H1 (cell line): ENCODE measurements around the gene DTX2. TPM values are rescaled to one million over a fixed set of nuclear protein-coding genes. Genes with fewer than 3 reads are reported as not detected.

Source experiments
- CTCF ChIA-PET: fragments of 300-600 bp; sonication (Branson Sonifier 250); formaldehyde crosslinking; loops from one replicate; lab custom pipeline; 2021; ENCODE audit not compliant: partially characterized antibody; lab: Charles Lee
- POLR2A ChIA-PET: fragments of 300-600 bp; sonication (Branson Sonifier 250); formaldehyde crosslinking; loops from one replicate; lab custom pipeline; 2021; ENCODE audit warnings: inconsistent platforms; ENCODE audit not compliant: partially characterized antibody; lab: Charles Lee
- DNase-seq, 2 experiments: peaks; one replicate each; pipeline versions ENCODE4 v3.0.0 to v3.0.0-alpha.2; 2010 to 2022; ENCODE audit warnings: low spot score in 2 of 2, low read depth in 1 of 2, mixed read lengths in 1 of 2
- FAIRE-seq: peaks from 2 replicates; lab custom pipeline; 2011; peaks lifted over from hg19 to GRCh38; lab: Jason Lieb, UNC
- H2AFZ ChIP-seq: 2 replicates; pipeline ENCODE4 v1.8.1; 2012; ENCODE audit warnings: low read length, inconsistent platforms
- H2AK5ac ChIP-seq: 2 replicates; pipeline ENCODE4 v1.6.1; 2013; ENCODE audit warnings: low read depth, low read length
- H2BK120ac ChIP-seq: replicated peaks from 2 replicates; pipeline ENCODE3; 2013; ENCODE audit warnings: low read depth, low read length, inconsistent platforms
- H2BK12ac ChIP-seq: 2 replicates; pipeline ENCODE4 v1.6.1; 2013; ENCODE audit warnings: low read depth, low read length
- H2BK15ac ChIP-seq: 2 replicates; pipeline ENCODE4 v1.6.1; 2013; ENCODE audit warnings: low read length
- H2BK20ac ChIP-seq: 2 replicates; pipeline ENCODE4 v1.6.1; 2013; ENCODE audit warnings: low read length
- H2BK5ac ChIP-seq: 2 replicates; pipeline ENCODE4 v1.6.1; 2013; ENCODE audit warnings: low read depth, low read length
- H3K14ac ChIP-seq: 2 replicates; pipeline ENCODE4 v1.6.1; 2013; ENCODE audit warnings: inconsistent platforms; ENCODE audit not compliant: insufficient read length
- H3K18ac ChIP-seq: 2 replicates; pipeline ENCODE4 v1.6.1; 2013; ENCODE audit warnings: low read length; ENCODE audit errors: extremely low read depth
- H3K23ac ChIP-seq: 2 replicates; pipeline ENCODE4 v1.6.1; 2013; ENCODE audit warnings: inconsistent platforms; ENCODE audit not compliant: insufficient read length
- H3K23me2 ChIP-seq: 2 replicates; pipeline ENCODE4 v1.6.1; 2013; ENCODE audit warnings: low read depth, low read length
- H3K27ac ChIP-seq: 2 replicates; pipeline ENCODE4 v1.6.1; 2011; ENCODE audit warnings: low read depth, low read length, inconsistent platforms
- H3K27me3 ChIP-seq, 4 experiments: replicated peaks in 1 of 4; 1 replicate in 1 of 4; 2 replicates in 3 of 4; pipeline versions ENCODE4 v1.6.1 to v1.8.1; 2011 to 2013; ENCODE audit warnings: low read length in 3 of 4, mild to moderate bottlenecking in 3 of 4, inconsistent platforms in 2 of 4, mixed read lengths in 2 of 4, moderate library complexity in 1 of 4; ENCODE audit not compliant: control insufficient read depth in 3 of 4, insufficient read depth in 3 of 4; ENCODE audit errors: extremely low read depth in 1 of 4
- H3K36me3 ChIP-seq, 4 experiments: 2 replicates each; pipeline versions ENCODE4 v1.6.1 to v1.8.1; 2011 to 2013; ENCODE audit warnings: mild to moderate bottlenecking in 4 of 4, low read length in 3 of 4, moderate library complexity in 2 of 4, control low read depth in 1 of 4, inconsistent platforms in 1 of 4; ENCODE audit not compliant: insufficient read depth in 4 of 4, control insufficient read depth in 2 of 4
- H3K4ac ChIP-seq: replicated peaks from 2 replicates; pipeline ENCODE3; 2013; ENCODE audit warnings: low read length, low read depth, mixed read lengths, inconsistent platforms; ENCODE audit not compliant: insufficient read length
- H3K4me1 ChIP-seq, 4 experiments: replicated peaks in 1 of 4; 1 replicate in 1 of 4; 2 replicates in 3 of 4; pipeline versions ENCODE4 v1.6.1 to v1.8.1; 2011 to 2013; ENCODE audit warnings: low read length in 3 of 4, inconsistent platforms in 2 of 4, mixed read lengths in 1 of 4; ENCODE audit not compliant: insufficient read depth in 4 of 4, control insufficient read depth in 3 of 4
- H3K4me2 ChIP-seq, 2 experiments: 2 replicates each; pipeline versions ENCODE4 v1.6.1 to v1.8.1; 2011 to 2013; ENCODE audit warnings: low read depth in 2 of 2, low read length in 2 of 2, control low read depth in 1 of 2, inconsistent platforms in 1 of 2, mild to moderate bottlenecking in 1 of 2; ENCODE audit not compliant: insufficient read depth in 1 of 2
- H3K4me3 ChIP-seq, 4 experiments: fragments of 200-600, 300-600 bp in 1 of 4; sonication (generic), shearing (Covaris generic), sonication (Bioruptor Twin) in 1 of 4; 2 replicates each; pipeline versions ENCODE4 v1.5.1 to v1.8.1; 2011 to 2016; ENCODE audit warnings: low read length in 4 of 4, low read depth in 3 of 4, control low read depth in 2 of 4, inconsistent platforms in 2 of 4, mild to moderate bottlenecking in 2 of 4, mixed read lengths in 1 of 4, moderate library complexity in 1 of 4; ENCODE audit not compliant: insufficient read depth in 2 of 4; ENCODE audit errors: extremely low read depth in 1 of 4
- H3K56ac ChIP-seq: replicated peaks from 2 replicates; pipeline ENCODE3; 2013; ENCODE audit warnings: low read depth, mild to moderate bottlenecking, mixed read lengths, low read length, inconsistent platforms; ENCODE audit not compliant: insufficient read length
- H3K79me1 ChIP-seq: 2 replicates; pipeline ENCODE4 v1.6.1; 2013; ENCODE audit warnings: low read depth, low read length, control low read depth
- H3K79me2 ChIP-seq, 2 experiments: 2 replicates each; pipeline versions ENCODE4 v1.6.1 to v1.8.1; 2012 to 2013; ENCODE audit warnings: low read length in 2 of 2, mild to moderate bottlenecking in 2 of 2, inconsistent platforms in 1 of 2; ENCODE audit not compliant: insufficient read depth in 2 of 2, control insufficient read depth in 1 of 2
- H3K9ac ChIP-seq, 4 experiments: replicated peaks in 1 of 4; 1 replicate in 1 of 4; 2 replicates in 3 of 4; pipeline versions ENCODE4 v1.6.1 to v1.8.1; 2011 to 2013; ENCODE audit warnings: low read depth in 3 of 4, low read length in 3 of 4, control low read depth in 2 of 4, mild to moderate bottlenecking in 2 of 4, moderate library complexity in 2 of 4, inconsistent platforms in 1 of 4; ENCODE audit errors: extremely low read depth in 1 of 4
- H3K9me3 ChIP-seq, 2 experiments: 2 replicates each; pipeline versions ENCODE4 v1.6.1 to v1.8.1; 2012 to 2013; ENCODE audit warnings: mild to moderate bottlenecking in 2 of 2, moderate library complexity in 2 of 2, control low read depth in 1 of 2, inconsistent platforms in 1 of 2, low read depth in 1 of 2, low read length in 1 of 2, mixed read lengths in 1 of 2; ENCODE audit not compliant: insufficient read depth in 2 of 2
- H4K20me1 ChIP-seq, 2 experiments: replicated peaks in 1 of 2; 2 replicates each; pipeline versions ENCODE3 to v1.8.1; 2011 to 2013; ENCODE audit warnings: inconsistent platforms in 2 of 2, low read length in 2 of 2, mild to moderate bottlenecking in 1 of 2; ENCODE audit not compliant: insufficient read depth in 2 of 2, control insufficient read depth in 1 of 2
- H4K5ac ChIP-seq: 2 replicates; pipeline ENCODE4 v1.6.1; 2013; ENCODE audit warnings: low read length, low read depth, mixed read lengths, inconsistent platforms; ENCODE audit not compliant: insufficient read length
- H4K8ac ChIP-seq: 2 replicates; pipeline ENCODE4 v1.8.0; 2013; ENCODE audit warnings: mild to moderate bottlenecking, moderate library complexity, low read length, inconsistent platforms; ENCODE audit not compliant: insufficient read depth; ENCODE audit errors: extremely low read depth
- H4K91ac ChIP-seq: replicated peaks from 2 replicates; pipeline ENCODE3; 2013; ENCODE audit warnings: low read length, mixed read lengths, inconsistent platforms; ENCODE audit not compliant: insufficient read length
- BACH1 ChIP-seq: IDR thresholded peaks from 2 replicates; pipeline ENCODE4 v1.6.1; 2012; ENCODE audit warnings: low read length, improper control_type of control experiment
- EP300 ChIP-seq, 2 experiments: IDR thresholded peaks; 1 replicate in 1 of 2; 2 replicates in 1 of 2; pipeline ENCODE4 v1.6.1; 2011 to 2012; ENCODE audit warnings: low read depth in 2 of 2, low read length in 2 of 2, mild to moderate bottlenecking in 2 of 2, borderline replicate concordance in 1 of 2, inconsistent platforms in 1 of 2, moderate library complexity in 1 of 2
- FOSL1 ChIP-seq: IDR thresholded peaks from 2 replicates; pipeline ENCODE4 v1.6.1; 2011; ENCODE audit warnings: mild to moderate bottlenecking, low read depth, low read length, moderate library complexity; ENCODE audit not compliant: insufficient read depth
- HDAC2 ChIP-seq, 2 experiments: fragments of 300-600 bp in 1 of 2; sonication (generic) in 1 of 2; IDR thresholded peaks; 2 replicates each; pipeline ENCODE4 v1.6.1; 2011 to 2012; ENCODE audit warnings: low read depth in 2 of 2, low read length in 2 of 2, mild to moderate bottlenecking in 2 of 2, moderate library complexity in 2 of 2, borderline replicate concordance in 1 of 2, inconsistent platforms in 1 of 2
- JUND ChIP-seq: IDR thresholded peaks from 2 replicates; pipeline ENCODE4 v1.6.1; 2011; ENCODE audit warnings: mild to moderate bottlenecking, improper control_type of control experiment, low read length
- RFX5 ChIP-seq: IDR thresholded peaks from 2 replicates; pipeline ENCODE4 v1.6.1; 2011; ENCODE audit warnings: low read depth, low read length, improper control_type of control experiment, borderline replicate concordance
- SIN3A ChIP-seq, 2 experiments: IDR thresholded peaks in 1 of 2; conservative IDR thresholded peaks in 1 of 2; 2 replicates each; pipeline ENCODE4 v1.6.1; 2011 to 2012; ENCODE audit warnings: low read length in 2 of 2, improper control_type of control experiment in 1 of 2, low read depth in 1 of 2, mild to moderate bottlenecking in 1 of 2
- ZNF274 ChIP-seq: IDR thresholded peaks from 2 replicates; pipeline ENCODE4 v1.7.0; 2012; ENCODE audit warnings: low read length, borderline replicate concordance; ENCODE audit errors: extremely low read depth
- WGBS, 2 experiments: shearing (Covaris generic) in 1 of 2; methylation state at CpG; one replicate each; pipeline versions ENCODE4 v1.1.6 to v1.1.7; 2013 to 2015; ENCODE audit warnings: low lambda C conversion rate in 2 of 2, mixed read lengths in 2 of 2, inconsistent platforms in 1 of 2, low coverage in 1 of 2, missing lambda C conversion rate in 1 of 2; ENCODE audit not compliant: insufficient replicate concordance in 2 of 2, insufficient coverage in 1 of 2, insufficient read length in 1 of 2; ENCODE audit errors: extremely low coverage in 1 of 2, missing lambda C conversion rate in 1 of 2; 5-methylcytosine and 5-hydroxymethylcytosine counted together
- polyA plus RNA-seq, 7 experiments: library from polyadenylated mRNA; depleted of rRNA in 3 of 7; stranded (reverse) in 5 of 7; unstranded in 2 of 7; fragments of >200 nt in 5 of 7; fragments of 200-250 nt in 2 of 7; gene quantifications; 1 replicate in 5 of 7; 2 replicates in 1 of 7; 4 replicates in 1 of 7; pipeline versions ENCODE4 v1.2.1 to v1.2.3, GENCODE V29; 2011 to 2013; ENCODE audit warnings: missing spikeins in 2 of 7, mixed read lengths in 2 of 7
- total RNA-seq: library from RNA; stranded (reverse); fragmentation: NEBNext Ultra II Directional; extraction: Animal tissue kit (Norgen Biotek cat#: 25700); gene quantifications from 2 replicates; pipeline ENCODE4 v1.2.1, GENCODE V29; 2021

DTX2 gene
- total and polyA plus RNA-seq, 2 of the 8 experiments (the other 6 are each of a cell fraction or from before 2014, with no cell fraction given): 37.4 to 59.1 TPM

DNA sequence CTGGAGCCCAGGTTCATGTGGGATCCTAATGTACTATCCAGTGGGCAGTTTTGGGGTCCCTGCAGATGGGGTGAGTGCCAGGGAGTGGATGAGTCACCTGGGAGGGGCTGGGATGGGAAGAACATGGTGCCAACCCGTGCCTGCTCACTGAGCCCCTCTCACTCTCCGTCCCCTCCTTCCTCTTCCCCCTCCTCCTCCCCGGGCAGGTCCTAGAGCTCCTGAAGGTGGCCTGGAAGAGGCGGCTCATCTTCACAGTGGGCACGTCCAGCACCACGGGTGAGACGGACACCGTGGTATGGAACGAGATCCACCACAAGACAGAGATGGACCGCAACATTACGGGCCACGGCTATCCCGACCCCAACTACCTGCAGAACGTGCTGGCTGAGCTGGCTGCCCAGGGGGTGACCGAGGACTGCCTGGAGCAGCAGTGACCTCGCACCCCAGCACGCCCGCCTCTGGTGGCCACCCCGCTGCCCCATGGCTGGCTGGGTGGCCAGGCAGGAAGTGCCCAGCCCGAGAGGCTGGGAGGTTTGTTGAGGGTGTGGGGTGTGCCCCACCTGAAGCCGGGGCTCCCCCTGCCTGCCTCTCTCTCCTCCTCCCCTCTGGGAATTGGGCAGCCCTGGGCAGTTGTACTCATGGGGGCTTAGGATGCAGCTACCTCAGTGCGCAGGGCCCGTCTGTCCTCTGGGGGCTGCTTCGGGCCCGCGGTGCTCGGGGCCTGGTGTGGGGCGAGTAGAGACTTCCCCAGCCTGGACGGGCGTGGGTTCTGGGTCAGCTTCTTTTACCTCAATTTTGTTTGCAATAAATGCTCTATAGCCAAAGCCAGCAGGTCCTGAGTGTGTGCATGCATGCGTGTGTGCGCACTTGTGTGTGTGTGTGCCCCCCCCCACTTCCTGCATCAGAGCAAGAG lies 43.9 kb downstream of the DTX2 start:
- Histone ChIP-seq H3K4me1 (peaks cover 0 to 7% (median 5%) of the 10 kb centered on the region in 4 experiments; a peak in 6 of 7 replicates), H3K56ac (no peak overlapping the region), H3K9me3 (no peaks in the 10 kb centered on the region), H4K91ac (no peak overlapping the region), H3K14ac (no peak overlapping the region), H3K79me1 (no peaks in the 10 kb centered on the region), H3K18ac (no peak overlapping the region), H4K20me1 (peaks cover 0 to 2% of the 10 kb centered on the region in 2 experiments), H3K27ac (no peak overlapping the region), H4K5ac (no peak overlapping the region), H2BK15ac (no peak overlapping the region), H2AFZ (no peak overlapping the region), H3K79me2 (no peaks in the 10 kb centered on the region), H3K9ac (no peak overlapping the region), H4K8ac (no peak overlapping the region), H3K4me3 (no peak overlapping the region), H2BK5ac (no peak overlapping the region), H3K36me3 (peaks cover 0 to 5% (median under 1%) of the 10 kb centered on the region in 4 experiments; a peak in 4 of 8 replicates), H2AK5ac (no peak overlapping the region), H2BK120ac (no peak overlapping the region), H2BK20ac (no peak overlapping the region), H2BK12ac (peak overlapping the region; percentile 17; the same call in 1 of the 2 replicates), H3K27me3 (no peaks in the 10 kb centered on the region), H3K23me2 (no peaks in the 10 kb centered on the region), H3K4ac (no peak overlapping the region), H3K23ac (no peak overlapping the region), H3K4me2 (no peak overlapping the region)
- DNase-seq: no peak
- POLR2A ChIA-PET: no interaction called here
- CTCF ChIA-PET: no interaction called here
- no peak for TF ChIP-seq HDAC2 (IDR thresholded peaks at IDR 0.05; ENCODE audit: borderline replicate concordance in 1 of 2, low read depth in 2 of 2, low read length in 2 of 2)
- TF ChIP-seq RFX5: no peak
- no peak for TF ChIP-seq SIN3A (conservative IDR thresholded peaks at IDR 0.05 in 1 of 2, IDR thresholded peaks at IDR 0.05 in 1 of 2; ENCODE audit: low read depth in 1 of 2, low read length in 2 of 2)
- no peak for TF ChIP-seq EP300 (IDR thresholded peaks at IDR 0.05; ENCODE audit: borderline replicate concordance in 1 of 2, low read depth in 2 of 2, low read length in 2 of 2)
- no peak for TF ChIP-seq FOSL1
- TF ChIP-seq JUND: no peak
- TF ChIP-seq ZNF274: no peak
- TF ChIP-seq BACH1: no peak
- WGBS, 2 experiments: 94% methylated on average over 30 of the region's 32 CpGs; no CpG with 5 or more reads in 1 of the 2 experiments
- no peak for FAIRE-seq
